NCI-H187 (cell line): ENCODE data around the gene DOCK2.
"Not testable (repeated sequence)": the region's sequence is repeated elsewhere in the genome, so short reads cannot be mapped to it uniquely, and the experiment has no call there.

Experiments used
- DNase-seq, 2 experiments: peaks; one replicate each; lab custom pipeline; 2025; lab: John Stamatoyannopoulos, UW

The DOCK2 gene

GRCh38 chr5:169945831-169946261 lies 308.8 kb downstream of the DOCK2 start:
- no peak for DNase-seq

DNA sequence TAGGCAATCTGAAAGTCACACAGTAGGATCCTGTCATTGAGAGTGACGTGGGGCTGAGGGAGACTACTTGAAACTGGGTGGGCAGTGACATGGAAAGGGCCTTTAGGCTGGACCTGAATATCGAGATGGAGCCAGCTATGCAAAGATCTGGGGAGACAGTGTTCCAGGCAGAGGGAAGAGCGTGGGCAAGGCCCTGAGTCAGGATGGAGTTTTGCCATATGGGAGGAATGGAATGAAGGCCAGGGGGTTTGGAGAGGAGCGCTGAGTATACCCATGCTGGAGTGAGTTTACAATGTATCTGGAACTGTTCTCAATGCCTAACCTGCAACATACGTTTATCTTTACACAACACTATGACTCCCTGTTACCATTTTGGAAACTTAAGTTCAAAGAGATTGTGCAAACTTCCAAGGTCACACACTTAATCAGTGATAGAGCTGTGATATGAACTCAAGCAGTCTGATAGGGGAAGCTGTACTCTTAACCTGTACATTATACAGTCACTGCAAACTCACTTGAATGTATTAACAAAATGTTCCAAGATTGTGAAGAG lies 309.7 kb downstream of the DOCK2 start:
- no peak for DNase-seq

DNA sequence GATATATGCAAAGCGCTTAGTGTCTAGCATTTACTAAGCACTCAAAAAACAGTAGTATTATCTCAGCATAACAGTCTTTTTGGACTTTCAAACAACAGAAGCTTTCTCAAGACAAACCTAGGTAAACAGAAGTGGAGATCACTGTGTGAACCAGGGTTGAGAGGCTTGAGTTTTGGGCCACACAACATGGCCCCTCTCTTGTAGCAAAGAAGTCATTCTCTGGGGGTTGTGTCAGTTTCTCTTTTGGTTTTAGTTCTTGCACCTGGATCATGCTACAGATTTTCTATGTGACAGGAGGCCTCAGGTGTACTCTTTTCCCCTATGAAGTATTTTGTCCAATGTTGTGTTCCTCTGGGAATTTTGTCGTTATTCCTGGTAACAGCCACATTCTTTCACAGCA lies 313.3 kb downstream of the DOCK2 start:
- no peak for DNase-seq

- DNase-seq = not testable (repeated sequence)
Measured at GRCh38 chr5:169953196-169953595, 316.1 kb downstream of the DOCK2 start.

GRCh38 chr5:169954786-169955185 lies 317.7 kb downstream of the DOCK2 start:
- no peak for DNase-seq

DNA sequence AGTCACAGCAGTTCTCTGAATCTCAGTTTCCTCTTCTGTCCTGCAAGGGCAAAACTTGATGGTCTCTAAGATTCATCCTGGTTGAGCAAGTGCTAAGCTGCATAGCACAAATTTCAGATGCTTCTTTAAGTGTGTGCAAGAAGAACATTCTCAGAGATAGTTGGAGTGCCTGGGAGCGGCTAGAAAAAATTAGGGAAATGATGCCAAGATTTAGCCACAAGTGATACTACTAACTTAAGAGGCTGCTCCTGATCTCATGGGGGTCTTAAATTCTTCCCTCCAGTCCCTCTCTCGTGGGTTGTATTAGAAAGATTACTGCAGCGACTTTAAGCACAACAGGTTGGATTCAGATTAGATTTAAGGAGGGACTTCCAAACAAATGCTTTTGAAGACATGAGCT lies 319.1 kb downstream of the DOCK2 start:
- DNase-seq = no peak

DNA sequence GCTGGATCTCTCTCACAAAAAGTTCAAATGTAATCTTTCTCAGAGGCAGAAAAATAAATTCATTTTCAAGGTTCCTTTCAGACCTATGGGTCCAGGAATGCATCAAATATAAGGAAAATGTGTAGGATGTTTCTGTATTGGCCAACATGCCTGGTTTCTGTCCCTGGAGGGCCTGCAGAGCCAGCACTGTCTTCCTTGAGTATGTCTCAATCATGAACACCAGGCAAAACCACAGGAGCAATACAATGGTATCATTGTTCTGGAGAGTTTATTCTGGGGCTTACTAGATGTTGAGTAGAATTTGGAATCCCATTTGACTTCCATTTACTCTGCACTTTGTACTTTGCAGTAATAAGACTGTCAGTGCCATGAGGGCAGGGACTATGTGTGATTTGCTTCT lies 319.7 kb downstream of the DOCK2 start:
- DNase-seq = no peak

- no peak for DNase-seq
Measured at GRCh38 chr5:169958278-169958677, 321.2 kb downstream of the DOCK2 start.

GRCh38 chr5:169960659-169961058 lies 323.6 kb downstream of the DOCK2 start:
- no peak for DNase-seq

- no peak for DNase-seq
Measured at GRCh38 chr5:169964246-169964645, 327.2 kb downstream of the DOCK2 start.

- no peak for DNase-seq
Measured at GRCh38 chr5:169970339-169970738, 333.3 kb downstream of the DOCK2 start.

GRCh38 chr5:169970911-169971765 lies 334.1 kb downstream of the DOCK2 start:
- DNase-seq = no peak

DNA sequence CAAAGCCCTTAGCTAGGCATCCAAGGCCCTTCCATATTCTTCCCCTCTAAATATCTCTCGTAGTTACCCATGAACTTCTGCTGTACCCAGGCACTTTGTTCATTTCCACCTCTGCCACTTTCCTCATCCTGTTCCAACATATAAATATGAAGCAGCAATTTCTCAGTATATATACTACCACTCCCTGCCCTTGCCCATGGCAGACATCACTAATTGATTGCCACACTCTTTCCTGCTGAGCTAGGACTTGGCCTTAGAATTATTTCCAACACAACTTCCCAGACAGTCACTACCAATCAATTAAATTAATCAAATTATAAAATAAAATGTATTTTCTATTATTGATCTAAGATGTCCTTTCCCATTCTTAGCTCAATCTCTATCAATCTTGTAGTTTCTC lies 334.7 kb downstream of the DOCK2 start:
- no peak for DNase-seq

GRCh38 chr5:169973056-169973455 lies 336.0 kb downstream of the DOCK2 start:
- no peak for DNase-seq

- DNase-seq = no peak
Measured at GRCh38 chr5:169974121-169974770, 337.2 kb downstream of the DOCK2 start.

DNA sequence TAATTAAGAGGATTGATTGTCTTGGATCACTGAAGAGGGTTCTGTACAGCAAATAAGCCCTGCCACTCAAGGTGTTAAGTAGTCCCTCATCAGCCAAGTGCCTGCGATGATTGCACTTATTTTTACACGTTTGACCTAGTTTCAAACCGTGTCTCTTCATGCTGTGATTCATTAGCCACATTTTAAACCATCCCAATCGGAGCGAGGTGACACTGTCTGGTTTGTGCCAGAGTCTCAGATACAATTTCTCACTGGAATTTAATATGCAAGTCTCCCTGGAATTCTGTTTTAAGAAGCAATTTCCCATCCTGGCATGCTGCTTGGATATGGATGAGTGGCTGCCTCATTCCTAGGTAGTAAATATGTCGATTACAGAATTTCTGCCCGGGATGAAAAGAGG lies 341.6 kb downstream of the DOCK2 start:
- no peak for DNase-seq

DNA sequence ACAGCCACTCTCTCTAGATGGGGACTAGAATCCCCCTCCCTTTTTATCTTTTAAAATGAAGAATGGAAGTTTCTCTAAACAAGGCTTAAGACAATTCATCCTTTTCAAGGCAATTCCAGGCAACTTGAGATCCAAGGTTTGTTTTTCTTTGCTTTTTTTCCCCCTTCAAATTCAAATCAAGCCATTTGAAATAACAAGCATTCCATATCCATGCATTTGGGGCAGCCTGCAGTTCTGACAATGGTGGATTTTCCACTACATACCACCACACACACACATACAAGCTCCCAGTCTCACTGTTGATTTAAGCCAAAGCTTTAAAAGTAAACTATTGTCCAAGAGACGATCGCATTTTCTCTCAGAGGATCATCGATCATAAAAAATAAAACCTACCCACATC lies 342.8 kb downstream of the DOCK2 start:
- no peak for DNase-seq

DNA sequence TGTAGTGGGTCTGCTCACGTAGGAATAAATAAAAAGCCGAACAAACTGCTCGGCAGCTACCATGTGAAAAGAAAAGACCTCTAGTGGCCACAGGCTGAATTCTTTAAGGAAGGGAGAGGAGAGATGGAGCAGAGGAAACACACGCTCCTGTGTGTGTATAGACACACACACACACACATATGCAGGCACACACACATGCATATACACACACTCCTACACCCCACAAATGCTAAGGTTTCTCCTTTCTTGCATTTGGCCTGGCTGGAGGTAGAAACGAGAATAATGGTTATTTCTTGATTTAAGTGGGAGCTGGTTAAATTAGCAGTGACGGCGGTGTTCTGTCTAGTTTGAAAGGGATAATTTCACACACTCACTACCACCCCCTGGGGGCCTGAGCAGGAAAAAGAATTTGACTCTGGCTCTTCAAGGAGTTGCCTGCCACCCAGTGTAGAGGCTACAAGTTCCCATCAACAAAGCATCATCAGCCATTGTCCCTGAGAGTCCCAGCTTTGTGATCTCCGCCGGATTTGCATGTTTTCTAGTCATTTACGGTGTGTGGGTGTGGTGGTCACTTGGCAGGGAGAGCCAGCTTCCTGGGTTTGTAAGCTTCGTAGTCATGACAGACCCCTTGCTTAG lies 343.5 kb downstream of the DOCK2 start, which contains the start of gene INSYN2B:
Gene INSYN2B, minus strand, starts transcription at position 78 of the 636 bp plus-strand sequence. CDS start 96,597 bp downstream, outside the sequence.
- peak; percentile 5 to 13 for DNase-seq

- no peak for DNase-seq
Measured at GRCh38 chr5:169988206-169988605, 351.1 kb downstream of the DOCK2 start.

- DNase-seq = no peak
Measured at GRCh38 chr5:169988947-169989346, 351.9 kb downstream of the DOCK2 start.

DNA sequence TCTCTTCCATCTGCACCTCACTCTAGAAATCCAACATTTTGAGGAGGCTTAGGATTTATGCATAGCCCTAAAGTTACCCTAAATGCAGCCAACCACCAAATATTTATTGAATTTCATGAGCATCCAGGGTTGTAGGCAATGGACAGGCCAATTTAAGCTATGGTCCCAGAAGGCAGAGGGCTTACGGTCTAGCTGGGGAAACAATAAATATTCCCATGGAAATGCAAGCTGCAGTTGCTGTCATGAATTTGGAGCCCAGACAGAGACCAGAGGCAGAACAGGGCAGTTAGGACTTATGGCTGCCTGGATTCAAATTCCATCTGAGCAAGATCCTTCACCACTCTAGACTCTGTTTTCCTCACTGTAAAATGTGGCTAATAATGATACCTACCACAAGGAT lies 352.3 kb downstream of the DOCK2 start:
- no peak for DNase-seq

- no peak for DNase-seq
Measured at GRCh38 chr5:169991115-169991869, 354.2 kb downstream of the DOCK2 start.
